OCI-LY1 (cell line): ENCODE measurements around the gene KCNIP2.

Source experiments
- H2AFZ ChIP-seq: fragments of 200-600 bp; sonication (generic), shearing (Covaris generic); 2 replicates; pipeline ENCODE4 v1.6.0; 2014; ENCODE audit warnings: antibody characterized with exemption, mild to moderate bottlenecking, low read length
- H3F3A ChIP-seq: fragments of 200-600 bp; sonication (generic), shearing (Covaris generic); 2 replicates; pipeline ENCODE4 v1.6.0; 2014; ENCODE audit warnings: mild to moderate bottlenecking, antibody characterized with exemption, low read length, moderate library complexity; ENCODE audit not compliant: insufficient read depth
- H3K27ac ChIP-seq: fragments of 200-600 bp; sonication (generic); 2 replicates; pipeline ENCODE4 v1.5.1; 2014; ENCODE audit warnings: low read length, mixed run types, mild to moderate bottlenecking, low read depth; ENCODE audit not compliant: poor library complexity, severe bottlenecking
- H3K27me3 ChIP-seq: fragments of 200-600 bp; sonication (generic); 2 replicates; pipeline ENCODE4 v1.6.0; 2014; ENCODE audit warnings: antibody characterized with exemption, mild to moderate bottlenecking, low read length, moderate library complexity; ENCODE audit not compliant: insufficient read depth
- H3K36me3 ChIP-seq: fragments of 200-600 bp; sonication (generic); 2 replicates; pipeline ENCODE4 v1.6.1; 2014; ENCODE audit warnings: mild to moderate bottlenecking, antibody characterized with exemption, low read length, moderate library complexity, mixed read lengths; ENCODE audit not compliant: insufficient read depth
- H3K4me1 ChIP-seq: fragments of 200-600 bp; sonication (generic); 2 replicates; pipeline ENCODE4 v1.5.1; 2014; ENCODE audit warnings: mild to moderate bottlenecking, low read length, moderate library complexity; ENCODE audit not compliant: insufficient read depth, severe bottlenecking
- H3K4me2 ChIP-seq: fragments of 200-600 bp; sonication (generic), shearing (Covaris generic); 2 replicates; pipeline ENCODE4 v1.6.1; 2014; ENCODE audit warnings: low read length
- H3K4me3 ChIP-seq: fragments of 200-600 bp; sonication (generic); 2 replicates; pipeline ENCODE4 v1.5.1; 2014; ENCODE audit warnings: low read length, low read depth, mild to moderate bottlenecking, mixed read lengths; ENCODE audit not compliant: poor library complexity, severe bottlenecking
- H3K79me2 ChIP-seq: fragments of 200-600 bp; shearing (Covaris generic); 2 replicates; pipeline ENCODE4 v1.6.1; 2016; ENCODE audit warnings: mixed run types, low read length, mixed read lengths; ENCODE audit not compliant: insufficient read depth
- H3K9ac ChIP-seq: fragments of 200-600 bp; sonication (generic), shearing (Covaris generic); 2 replicates; pipeline ENCODE4 v1.6.1; 2014; ENCODE audit warnings: mild to moderate bottlenecking, low read length, mixed read lengths
- H3K9me2 ChIP-seq: fragments of 200-600 bp; sonication (generic), shearing (Covaris generic); 2 replicates; pipeline ENCODE4 v1.6.1; 2014; ENCODE audit warnings: low read depth, mild to moderate bottlenecking, low read length, mixed read lengths
- H3K9me3 ChIP-seq: fragments of 200-600 bp; shearing (Covaris generic); 2 replicates; pipeline ENCODE4 v1.6.1; 2014; ENCODE audit warnings: low read length, mixed read lengths
- H4K20me1 ChIP-seq: fragments of 200-600 bp; sonication (generic), shearing (Covaris generic); 2 replicates; pipeline ENCODE4 v1.6.0; 2016; ENCODE audit warnings: mild to moderate bottlenecking, low read length; ENCODE audit not compliant: insufficient read depth
- EZH2 ChIP-seq: fragments of 200-600 bp; sonication (generic), shearing (Covaris generic); IDR thresholded peaks from 2 replicates; pipeline ENCODE4 v1.8.0; 2017; ENCODE audit warnings: borderline replicate concordance, mixed run types, mild to moderate bottlenecking, antibody characterized with exemption, low read length, moderate library complexity, mixed read lengths
- TF ChIP-seq, protein P1 (sequence below): fragments of 200-600 bp; sonication (generic), shearing (Covaris generic); IDR thresholded peaks from 2 replicates; pipeline ENCODE4 v1.5.1; 2017; ENCODE audit warnings: mild to moderate bottlenecking, antibody characterized with exemption, low read length, moderate library complexity, mixed read lengths

Gene KCNIP2

DNA sequence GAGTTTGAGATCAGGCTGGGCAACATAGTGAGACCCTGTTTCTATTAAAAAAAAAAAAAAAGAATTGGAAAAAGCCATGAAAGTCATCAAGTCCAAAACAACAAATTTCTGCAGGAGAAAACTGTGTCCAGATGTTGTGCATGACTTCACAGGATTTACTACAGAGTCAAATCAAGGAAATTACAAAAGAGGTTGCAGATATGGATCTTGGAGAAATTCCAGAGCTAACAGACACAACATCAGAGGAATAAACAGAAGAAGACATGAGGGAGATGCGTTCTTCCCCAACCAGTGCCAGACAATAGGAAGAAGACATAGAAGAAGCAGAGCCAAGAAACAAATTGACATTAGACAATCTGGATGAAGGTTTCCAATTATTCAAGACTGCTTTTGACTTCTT, 24.3 kb upstream of the KCNIP2 start:
- Histone ChIP-seq H3K4me1 (no peaks in the 10 kb centered on the region), H3K9ac (no peak overlapping the region), H3K27ac (no peak overlapping the region), H3K79me2 (no peaks in the 10 kb centered on the region), H3K4me3 (no peak overlapping the region), H3K36me3 (no peaks in the 10 kb centered on the region; the same call in 1 of the 2 replicates), H3K9me3 (no peaks in the 10 kb centered on the region), H3K4me2 (no peak overlapping the region), H3K9me2 (no peaks in the 10 kb centered on the region), H3F3A (no peaks in the 10 kb centered on the region), H4K20me1 (no peaks in the 10 kb centered on the region), H3K27me3 (no peaks in the 10 kb centered on the region), H2AFZ (no peak overlapping the region)
- no peak for TF ChIP-seq EZH2

DNA sequence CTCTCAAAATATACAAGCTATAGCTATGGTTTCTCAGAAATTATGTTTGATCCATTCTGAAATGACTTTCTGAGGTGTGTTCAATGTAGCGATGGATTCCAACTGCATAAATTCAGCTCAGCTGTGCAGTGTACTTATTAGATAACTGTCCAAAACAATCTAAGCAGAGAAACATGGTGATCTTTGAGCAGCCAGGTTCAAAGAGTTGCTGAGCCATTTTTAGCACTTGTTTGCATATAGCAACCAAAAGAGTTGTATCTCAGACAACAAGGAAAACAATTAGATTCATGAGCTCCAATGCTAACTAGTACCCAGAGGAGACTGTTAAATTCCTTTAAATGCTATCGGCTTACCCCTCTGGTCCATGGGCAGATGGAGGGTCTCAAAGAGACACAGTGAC, 15.9 kb upstream of the KCNIP2 start:
- H3K4me3 ChIP-seq, result no peak overlapping the region
- H3K27me3 ChIP-seq, result no peaks in the 10 kb centered on the region
- no peaks in the 10 kb centered on the region for H4K20me1 ChIP-seq
- H3K9me3 ChIP-seq, result no peaks in the 10 kb centered on the region
- H3K79me2 ChIP-seq, result no peaks in the 10 kb centered on the region
- H3K4me2 ChIP-seq, result no peak overlapping the region
- no peak overlapping the region for H2AFZ ChIP-seq
- no peaks in the 10 kb centered on the region for H3K36me3 ChIP-seq
- no peak overlapping the region for H3K27ac ChIP-seq
- H3K4me1 ChIP-seq, result peaks cover 14% of the 10 kb centered on the region
- H3K9ac ChIP-seq, result no peak overlapping the region
- TF ChIP-seq, protein P1, sequence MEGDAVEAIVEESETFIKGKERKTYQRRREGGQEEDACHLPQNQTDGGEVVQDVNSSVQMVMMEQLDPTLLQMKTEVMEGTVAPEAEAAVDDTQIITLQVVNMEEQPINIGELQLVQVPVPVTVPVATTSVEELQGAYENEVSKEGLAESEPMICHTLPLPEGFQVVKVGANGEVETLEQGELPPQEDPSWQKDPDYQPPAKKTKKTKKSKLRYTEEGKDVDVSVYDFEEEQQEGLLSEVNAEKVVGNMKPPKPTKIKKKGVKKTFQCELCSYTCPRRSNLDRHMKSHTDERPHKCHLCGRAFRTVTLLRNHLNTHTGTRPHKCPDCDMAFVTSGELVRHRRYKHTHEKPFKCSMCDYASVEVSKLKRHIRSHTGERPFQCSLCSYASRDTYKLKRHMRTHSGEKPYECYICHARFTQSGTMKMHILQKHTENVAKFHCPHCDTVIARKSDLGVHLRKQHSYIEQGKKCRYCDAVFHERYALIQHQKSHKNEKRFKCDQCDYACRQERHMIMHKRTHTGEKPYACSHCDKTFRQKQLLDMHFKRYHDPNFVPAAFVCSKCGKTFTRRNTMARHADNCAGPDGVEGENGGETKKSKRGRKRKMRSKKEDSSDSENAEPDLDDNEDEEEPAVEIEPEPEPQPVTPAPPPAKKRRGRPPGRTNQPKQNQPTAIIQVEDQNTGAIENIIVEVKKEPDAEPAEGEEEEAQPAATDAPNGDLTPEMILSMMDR, result no peak
- TF ChIP-seq EZH2, result no peak
- no peaks in the 10 kb centered on the region for H3K9me2 ChIP-seq
- no peaks in the 10 kb centered on the region for H3F3A ChIP-seq

DNA sequence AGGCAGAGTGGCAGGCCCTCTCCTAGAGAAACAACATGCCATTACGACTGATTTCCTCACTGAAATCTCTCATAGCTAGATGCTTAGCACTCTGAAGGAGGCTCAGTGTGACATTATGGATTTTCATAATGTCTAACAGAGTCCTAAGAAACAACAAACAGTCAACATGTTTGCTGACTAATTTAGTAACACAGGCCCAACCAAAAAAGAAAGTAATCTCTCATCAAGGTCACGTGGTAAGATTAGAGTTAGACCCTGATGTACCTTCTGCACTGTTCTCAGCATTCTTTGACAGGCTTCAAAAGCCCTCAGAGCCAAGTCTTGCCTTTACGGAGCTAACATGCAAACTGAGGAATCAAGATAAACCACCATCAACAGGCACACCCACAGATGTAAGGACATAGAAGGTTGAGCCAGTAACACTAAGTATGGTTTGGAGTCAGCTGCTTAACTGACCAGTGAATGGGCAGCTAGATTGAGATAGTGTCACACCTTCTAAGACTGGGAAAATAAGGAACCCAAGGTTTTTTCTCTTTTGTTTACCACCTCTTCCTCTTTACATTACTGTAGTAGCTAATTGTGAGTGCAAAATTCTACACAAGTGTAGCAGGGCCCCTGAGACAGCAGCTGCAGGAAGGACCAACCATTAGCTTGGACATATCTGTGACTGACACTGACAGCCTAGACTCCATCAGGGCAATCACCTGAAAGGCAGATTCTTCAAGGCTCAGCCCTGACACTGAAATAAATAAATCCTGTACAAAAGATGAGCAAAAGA, 15.3 kb upstream of the KCNIP2 start:
- H2AFZ ChIP-seq, result no peak overlapping the region
- no peak overlapping the region for H3K9ac ChIP-seq
- peaks cover 14% of the 10 kb centered on the region for H3K4me1 ChIP-seq
- H4K20me1 ChIP-seq, result no peaks in the 10 kb centered on the region
- no peaks in the 10 kb centered on the region for H3K36me3 ChIP-seq
- H3K9me3 ChIP-seq, result no peaks in the 10 kb centered on the region
- no peaks in the 10 kb centered on the region for H3F3A ChIP-seq
- H3K4me3 ChIP-seq, result no peak overlapping the region
- H3K4me2 ChIP-seq, result no peak overlapping the region
- H3K9me2 ChIP-seq, result no peaks in the 10 kb centered on the region
- no peak overlapping the region for H3K27ac ChIP-seq
- TF ChIP-seq EZH2, result no peak
- TF ChIP-seq, protein P1, result no peak
- H3K79me2 ChIP-seq, result no peaks in the 10 kb centered on the region
- H3K27me3 ChIP-seq, result no peaks in the 10 kb centered on the region
